T-helper 1 cell treated with Interleukin-12 subunit alpha and Interleukin-12 subunit beta and Interleukin-4 antibody, amounts not matched to agents 30 μg/mL and 1 μg/mL, for 36 hours (primary cell): ENCODE measurements around the gene TTLL12.

Experiments
- H3K27ac Mint-ChIP-seq: one replicate; pipeline ENCODE4 v1.8.0; 2021; ENCODE audit warnings: mild to moderate bottlenecking, mixed read lengths
- H3K27me3 Mint-ChIP-seq: one replicate; pipeline ENCODE4 v1.8.0; 2021; ENCODE audit warnings: low read depth, mixed read lengths
- H3K36me3 Mint-ChIP-seq: one replicate; pipeline ENCODE4 v1.8.0; 2021; ENCODE audit warnings: low read depth, mixed read lengths
- H3K4me1 Mint-ChIP-seq: one replicate; pipeline ENCODE4 v1.8.0; 2021; ENCODE audit warnings: low read depth, mixed read lengths
- H3K4me3 Mint-ChIP-seq: one replicate; pipeline ENCODE4 v1.8.0; 2021; ENCODE audit warnings: mild to moderate bottlenecking, moderate library complexity, mixed read lengths
- H3K9me3 Mint-ChIP-seq: one replicate; pipeline ENCODE4 v1.8.0; 2021; ENCODE audit warnings: mixed read lengths

Gene TTLL12

GRCh38 chr22:43176090-43176489 lies 10.8 kb downstream of the TTLL12 start:
- H3K4me3 Mint-ChIP-seq: no peak overlapping the region
- H3K27me3 Mint-ChIP-seq: no peaks in the 10 kb centered on the region
- H3K4me1 Mint-ChIP-seq: peaks cover under 1% of the 10 kb centered on the region
- H3K36me3 Mint-ChIP-seq: peaks cover 13% of the 10 kb centered on the region
- peak overlapping the region; percentile 27 for H3K27ac Mint-ChIP-seq
- H3K9me3 Mint-ChIP-seq: no peaks in the 10 kb centered on the region

DNA sequence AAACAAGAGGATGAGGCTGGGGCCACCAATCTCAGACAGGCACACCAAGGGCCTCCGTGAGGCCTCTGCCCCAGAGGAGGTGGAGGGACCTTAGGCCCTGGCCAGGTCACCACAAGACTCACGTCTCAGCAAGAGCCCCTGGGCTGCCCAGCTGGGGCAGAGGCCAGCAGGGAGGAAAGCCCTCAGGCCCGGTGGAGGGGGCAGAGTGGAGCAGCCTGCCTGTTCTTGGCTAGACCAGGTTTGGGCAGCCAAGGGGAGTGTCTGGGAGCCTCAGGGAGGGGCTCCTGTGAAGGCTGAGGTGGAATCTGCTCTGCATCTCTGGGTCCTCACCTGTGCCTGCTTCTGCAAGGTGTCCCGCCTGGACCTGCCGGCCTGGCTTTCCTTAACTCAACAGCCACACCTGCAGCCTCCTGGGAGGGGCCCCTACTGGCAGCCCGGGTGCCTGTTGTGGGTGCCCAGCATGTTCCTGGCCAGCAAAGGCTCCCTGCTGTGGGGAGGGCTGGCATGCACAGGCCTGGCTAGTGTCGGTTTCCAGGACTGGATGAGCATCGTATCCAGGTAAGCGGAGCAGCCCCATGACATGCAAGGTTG lies 11.9 kb downstream of the TTLL12 start:
- Mint-ChIP-seq H3K27me3 (no peaks in the 10 kb centered on the region), H3K27ac (no peak overlapping the region), H3K4me1 (peaks cover 4% of the 10 kb centered on the region), H3K9me3 (no peaks in the 10 kb centered on the region), H3K4me3 (no peak overlapping the region), H3K36me3 (peaks cover 11% of the 10 kb centered on the region)

GRCh38 chr22:43173976-43174720 lies 12.8 kb downstream of the TTLL12 start:
- no peaks in the 10 kb centered on the region for H3K27me3 Mint-ChIP-seq
- no peak overlapping the region for H3K27ac Mint-ChIP-seq
- no peak overlapping the region for H3K4me3 Mint-ChIP-seq
- peaks cover 11% of the 10 kb centered on the region for H3K36me3 Mint-ChIP-seq
- peaks cover 4% of the 10 kb centered on the region for H3K4me1 Mint-ChIP-seq
- no peaks in the 10 kb centered on the region for H3K9me3 Mint-ChIP-seq

- H3K9me3 Mint-ChIP-seq: no peaks in the 10 kb centered on the region
- no peak overlapping the region for H3K27ac Mint-ChIP-seq
- H3K36me3 Mint-ChIP-seq: peaks cover 11% of the 10 kb centered on the region
- H3K4me1 Mint-ChIP-seq: peaks cover 6% of the 10 kb centered on the region
- no peak overlapping the region for H3K4me3 Mint-ChIP-seq
- H3K27me3 Mint-ChIP-seq: no peaks in the 10 kb centered on the region
Measured at GRCh38 chr22:43173566-43173965, 13.4 kb downstream of the TTLL12 start.

DNA sequence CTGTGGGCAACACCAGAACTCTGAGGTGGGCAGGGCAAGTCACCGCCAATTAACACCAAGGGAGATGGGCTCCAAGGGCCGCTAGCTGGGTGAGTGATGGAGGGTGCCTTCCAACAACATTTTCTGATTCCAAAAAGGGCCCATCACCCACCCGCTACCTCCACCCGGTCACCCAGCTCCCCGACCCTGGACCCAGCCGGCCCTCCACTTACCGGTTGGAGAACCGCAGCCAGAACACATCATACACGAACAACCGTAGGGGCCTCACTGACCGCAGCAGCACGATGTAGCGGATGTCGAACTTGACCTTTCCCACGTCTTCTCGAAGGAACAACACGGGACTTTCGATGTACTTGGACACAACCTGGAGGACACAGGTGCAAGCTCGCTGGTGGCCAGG lies 14.7 kb downstream of the TTLL12 start:
- H3K36me3 Mint-ChIP-seq: peaks cover 16% of the 10 kb centered on the region
- H3K27me3 Mint-ChIP-seq: no peaks in the 10 kb centered on the region
- no peaks in the 10 kb centered on the region for H3K9me3 Mint-ChIP-seq
- no peak overlapping the region for H3K27ac Mint-ChIP-seq
- H3K4me3 Mint-ChIP-seq: no peak overlapping the region
- H3K4me1 Mint-ChIP-seq: peaks cover 6% of the 10 kb centered on the region

DNA sequence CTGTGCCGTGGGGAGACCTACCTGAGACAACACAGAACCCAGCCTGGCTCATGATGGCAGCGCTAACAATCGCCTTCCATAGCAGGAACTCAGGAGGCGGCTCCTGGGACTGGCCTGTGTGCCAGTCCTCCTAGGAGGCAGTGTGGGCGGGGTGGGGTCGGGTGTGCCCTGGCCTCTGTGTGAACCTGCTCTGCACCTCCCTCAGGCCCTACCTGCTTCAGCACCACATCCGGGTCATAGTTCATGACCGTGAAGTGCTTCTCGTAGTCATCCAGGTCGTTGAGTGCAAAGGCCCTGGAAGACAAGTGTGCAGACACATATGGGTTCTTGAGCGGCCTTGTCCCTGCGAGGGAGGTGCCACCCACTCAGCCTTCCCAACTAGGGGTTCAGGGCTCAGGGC lies 15.3 kb downstream of the TTLL12 start:
- H3K36me3 Mint-ChIP-seq: peaks cover 16% of the 10 kb centered on the region
- H3K27ac Mint-ChIP-seq: no peak overlapping the region
- H3K4me3 Mint-ChIP-seq: no peak overlapping the region
- H3K9me3 Mint-ChIP-seq: no peaks in the 10 kb centered on the region
- no peaks in the 10 kb centered on the region for H3K27me3 Mint-ChIP-seq
- H3K4me1 Mint-ChIP-seq: peaks cover 6% of the 10 kb centered on the region

DNA sequence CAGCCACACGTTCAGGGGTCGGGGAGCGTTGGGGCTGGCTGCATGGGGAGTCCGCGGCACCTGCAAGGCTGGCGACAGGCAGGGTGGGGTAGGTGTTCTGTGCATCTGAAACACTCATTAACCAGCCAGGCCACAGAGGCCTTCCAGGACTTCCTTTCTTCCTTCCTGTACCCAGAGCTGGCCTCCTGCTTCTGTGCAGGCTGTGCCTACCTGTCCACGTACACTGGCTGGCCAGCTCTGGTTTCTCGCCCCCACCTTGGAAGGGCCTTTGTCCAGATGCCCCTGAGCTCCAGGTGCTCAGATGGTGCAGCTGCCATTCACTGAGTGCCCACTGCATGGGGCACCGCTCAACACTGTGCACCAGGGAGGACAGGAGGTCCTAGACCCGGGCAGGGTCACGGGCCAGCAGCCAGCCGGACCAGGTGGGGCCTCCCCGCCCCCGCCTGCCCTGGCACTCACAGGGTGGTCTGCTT lies 15.9 kb downstream of the TTLL12 start:
- Mint-ChIP-seq H3K27me3 (no peaks in the 10 kb centered on the region), H3K9me3 (no peaks in the 10 kb centered on the region), H3K36me3 (peaks cover 14% of the 10 kb centered on the region), H3K4me3 (no peak overlapping the region), H3K27ac (no peak overlapping the region), H3K4me1 (peaks cover 6% of the 10 kb centered on the region)

DNA sequence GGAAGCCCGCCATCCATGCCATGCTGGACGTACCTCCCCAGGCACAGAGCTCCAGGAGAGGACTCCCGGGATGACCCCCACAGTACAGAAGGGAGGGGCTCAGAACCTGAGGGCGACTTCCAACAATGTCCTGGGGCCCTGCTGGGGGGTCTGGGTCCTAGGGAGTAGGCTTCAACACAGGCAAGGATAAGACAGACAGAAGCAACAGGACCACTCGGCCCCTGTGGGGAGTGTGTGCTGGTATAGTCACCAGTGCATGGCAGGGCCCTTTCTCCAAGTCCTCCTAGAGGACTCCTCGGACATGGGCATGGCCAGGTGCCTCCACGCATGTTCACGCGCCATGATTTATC lies 16.8 kb downstream of the TTLL12 start:
- Mint-ChIP-seq H3K9me3 (no peaks in the 10 kb centered on the region), H3K27ac (no peak overlapping the region), H3K36me3 (peaks cover 12% of the 10 kb centered on the region), H3K27me3 (no peaks in the 10 kb centered on the region), H3K4me3 (no peak overlapping the region), H3K4me1 (peaks cover 6% of the 10 kb centered on the region)

DNA sequence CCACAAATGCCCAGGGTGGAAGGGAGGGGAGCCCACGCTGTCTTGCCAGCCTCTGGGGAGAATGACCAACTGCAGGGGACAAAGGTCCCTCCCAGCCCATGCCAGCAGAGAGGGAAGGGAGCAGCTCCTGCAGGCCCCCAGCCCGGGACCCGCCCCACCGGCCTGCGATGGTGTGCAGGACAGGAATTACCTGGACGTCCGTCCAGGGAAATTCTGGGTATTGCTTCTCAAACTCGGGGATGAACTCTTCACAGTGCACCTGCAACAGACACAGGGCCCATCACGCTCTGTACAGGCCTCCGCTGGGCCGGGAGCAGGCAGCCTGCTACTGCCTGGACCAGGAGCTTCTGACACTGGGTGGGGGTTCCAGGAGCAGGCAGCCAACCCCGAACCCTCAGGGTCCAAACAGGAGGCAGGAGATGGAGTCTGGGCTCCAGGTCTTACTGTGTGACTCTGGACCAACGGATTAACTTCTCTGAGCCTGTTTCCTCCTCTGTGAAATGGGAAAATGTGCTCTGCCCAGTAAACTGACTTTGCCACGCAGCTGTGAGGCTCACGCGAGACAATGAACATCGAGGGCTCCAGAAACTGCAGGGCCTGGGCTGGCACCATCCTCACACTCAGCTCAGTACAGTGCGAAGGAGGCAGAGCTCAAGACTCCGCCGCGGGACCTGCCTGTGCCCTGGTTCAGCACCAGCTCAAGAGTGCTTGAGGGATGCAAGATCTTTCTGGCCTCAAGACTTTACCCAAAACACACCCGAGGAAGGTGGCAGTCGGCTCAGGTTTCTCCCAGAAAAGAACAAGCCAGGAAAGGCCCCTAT lies 17.4 kb downstream of the TTLL12 start:
- no peaks in the 10 kb centered on the region for H3K9me3 Mint-ChIP-seq
- H3K27me3 Mint-ChIP-seq: no peaks in the 10 kb centered on the region
- peaks cover 12% of the 10 kb centered on the region for H3K36me3 Mint-ChIP-seq
- no peak overlapping the region for H3K4me3 Mint-ChIP-seq
- H3K27ac Mint-ChIP-seq: no peak overlapping the region
- peaks cover 6% of the 10 kb centered on the region for H3K4me1 Mint-ChIP-seq

- H3K27ac Mint-ChIP-seq: no peak overlapping the region
- peaks cover 16% of the 10 kb centered on the region for H3K36me3 Mint-ChIP-seq
- H3K27me3 Mint-ChIP-seq: no peaks in the 10 kb centered on the region
- H3K4me3 Mint-ChIP-seq: no peak overlapping the region
- H3K4me1 Mint-ChIP-seq: peaks cover 7% of the 10 kb centered on the region
- H3K9me3 Mint-ChIP-seq: no peaks in the 10 kb centered on the region
Measured at GRCh38 chr22:43168471-43169309, 18.2 kb downstream of the TTLL12 start.

GRCh38 chr22:43167001-43167589 lies 19.8 kb downstream of the TTLL12 start:
- Mint-ChIP-seq H3K27ac (no peak overlapping the region), H3K4me1 (peaks cover 7% of the 10 kb centered on the region), H3K36me3 (peaks cover 12% of the 10 kb centered on the region), H3K27me3 (no peaks in the 10 kb centered on the region), H3K4me3 (no peak overlapping the region), H3K9me3 (no peaks in the 10 kb centered on the region)

DNA sequence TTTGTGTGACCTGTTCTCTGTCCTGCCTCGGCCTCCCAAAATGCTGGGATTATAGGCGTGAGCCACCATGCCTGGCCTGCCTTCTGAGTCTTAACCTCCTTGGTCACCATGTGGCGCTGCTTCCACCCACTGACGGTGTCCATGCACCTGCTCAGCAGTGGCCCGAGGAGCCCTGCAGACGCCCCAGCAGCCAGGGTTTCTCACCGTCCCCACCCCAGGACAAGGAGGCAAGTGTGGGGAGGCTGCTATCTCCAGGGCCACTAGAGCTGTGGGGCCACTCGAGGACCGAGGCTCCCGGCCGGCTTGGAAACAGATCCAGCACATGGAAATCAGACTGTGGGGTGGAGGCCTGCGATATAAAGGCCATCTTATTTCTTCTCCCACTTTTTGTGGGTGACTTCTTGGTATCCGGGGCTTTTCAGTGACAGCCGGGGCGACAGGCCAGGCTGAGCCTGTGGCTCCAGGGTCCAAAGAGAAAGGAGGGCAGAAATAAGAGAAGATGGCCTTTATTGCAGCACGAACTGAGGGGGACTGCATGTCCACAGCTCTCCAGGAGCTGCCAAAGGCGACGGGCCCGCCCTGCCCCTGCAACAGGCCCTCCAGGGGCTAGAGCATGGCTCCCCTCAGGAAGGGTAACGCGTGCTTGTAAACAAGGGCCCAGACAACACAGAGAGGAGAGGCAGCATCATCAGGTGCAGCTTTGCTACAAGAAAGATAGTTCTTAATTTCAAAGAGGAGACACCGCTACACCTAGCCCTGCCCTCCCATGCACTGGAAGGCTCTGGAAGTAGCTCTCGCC lies 20.6 kb downstream of the TTLL12 start:
- peaks cover 7% of the 10 kb centered on the region for H3K4me1 Mint-ChIP-seq
- H3K27ac Mint-ChIP-seq: no peak overlapping the region
- no peak overlapping the region for H3K4me3 Mint-ChIP-seq

DNA sequence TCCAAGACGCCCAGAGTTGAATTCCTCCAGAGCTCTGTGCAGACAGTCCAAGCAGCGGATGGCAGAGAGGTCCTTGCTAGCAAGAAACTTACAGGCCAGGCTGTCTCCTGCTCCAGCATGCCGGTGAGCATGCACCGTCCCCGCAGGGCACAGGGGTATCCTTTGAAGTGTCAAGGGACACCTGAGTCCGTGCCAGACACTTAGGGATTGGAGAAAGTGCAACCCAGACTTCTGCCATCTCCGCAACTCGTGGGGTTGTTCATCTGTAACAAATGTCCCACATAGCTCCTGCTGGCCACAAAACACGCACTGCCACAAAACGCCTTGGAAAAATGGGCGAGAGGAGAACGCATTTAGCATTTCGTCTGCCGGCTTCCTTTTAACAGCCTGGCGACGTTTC lies 22.3 kb downstream of the TTLL12 start:
- H3K9me3 Mint-ChIP-seq: no peaks in the 10 kb centered on the region
- no peaks in the 10 kb centered on the region for H3K27me3 Mint-ChIP-seq
- no peak overlapping the region for H3K4me3 Mint-ChIP-seq
- peaks cover 3% of the 10 kb centered on the region for H3K4me1 Mint-ChIP-seq
- H3K27ac Mint-ChIP-seq: no peak overlapping the region
- peaks cover 11% of the 10 kb centered on the region for H3K36me3 Mint-ChIP-seq

More for the DNA sequence above, 20.6 kb downstream of the TTLL12 start:
- Mint-ChIP-seq H3K9me3 (no peaks in the 10 kb centered on the region), H3K27me3 (no peaks in the 10 kb centered on the region), H3K36me3 (peaks cover 11% of the 10 kb centered on the region)
